ENCODE data around the gene MAPKAP1.

MAPKAP1 gene

GRCh38 chr9:125617087-125617486 is 89.9 kb downstream of the MAPKAP1 start:
- Histone ChIP-seq H3K4me3 (ENCODE audit: low read length) (no peak overlapping the region), H3K36me3 (ENCODE audit: control insufficient read depth, low read depth, low read length) (no peaks in the 10 kb centered on the region), H3K9ac (ENCODE audit: low read length) (no peak overlapping the region), H3K27me3 (ENCODE audit: control insufficient read depth, insufficient read depth, low read length) (no peaks in the 10 kb centered on the region), H3K9me3 (ENCODE audit: control insufficient read depth, low read depth, low read length) (no peaks in the 10 kb centered on the region), H3K27ac (ENCODE audit: low read length) (no peak overlapping the region), H3K4me1 (ENCODE audit: control insufficient read depth, low read depth, low read length) (no peaks in the 10 kb centered on the region)

- Histone ChIP-seq H3K27ac (ENCODE audit: low read length) (no peak overlapping the region), H3K9ac (ENCODE audit: low read length) (no peak overlapping the region), H3K36me3 (ENCODE audit: control insufficient read depth, low read depth, low read length) (no peaks in the 10 kb centered on the region), H3K27me3 (ENCODE audit: control insufficient read depth, insufficient read depth, low read length) (no peaks in the 10 kb centered on the region), H3K4me3 (ENCODE audit: low read length) (no peak overlapping the region), H3K9me3 (ENCODE audit: control insufficient read depth, low read depth, low read length) (no peaks in the 10 kb centered on the region), H3K4me1 (ENCODE audit: control insufficient read depth, low read depth, low read length) (peaks cover 4% of the 10 kb centered on the region)
These were observed 93.9 kb downstream of the MAPKAP1 start for GRCh38 chr9:125613141-125613540.

GRCh38 chr9:125612616-125613015 is 94.4 kb downstream of the MAPKAP1 start:
- Histone ChIP-seq H3K27ac (ENCODE audit: low read length) (no peak overlapping the region), H3K9me3 (ENCODE audit: control insufficient read depth, low read depth, low read length) (no peaks in the 10 kb centered on the region), H3K9ac (ENCODE audit: low read length) (no peak overlapping the region), H3K4me1 (ENCODE audit: control insufficient read depth, low read depth, low read length) (peaks cover 4% of the 10 kb centered on the region), H3K4me3 (ENCODE audit: low read length) (no peak overlapping the region), H3K36me3 (ENCODE audit: control insufficient read depth, low read depth, low read length) (no peaks in the 10 kb centered on the region), H3K27me3 (ENCODE audit: control insufficient read depth, insufficient read depth, low read length) (no peaks in the 10 kb centered on the region)

- Histone ChIP-seq H3K36me3 (ENCODE audit: control insufficient read depth, low read depth, low read length) (no peaks in the 10 kb centered on the region), H3K9ac (ENCODE audit: low read length) (no peak overlapping the region), H3K9me3 (ENCODE audit: control insufficient read depth, low read depth, low read length) (no peaks in the 10 kb centered on the region), H3K27ac (ENCODE audit: low read length) (no peak overlapping the region), H3K27me3 (ENCODE audit: control insufficient read depth, insufficient read depth, low read length) (no peaks in the 10 kb centered on the region), H3K4me3 (ENCODE audit: low read length) (no peak overlapping the region), H3K4me1 (ENCODE audit: control insufficient read depth, low read depth, low read length) (peaks cover 7% of the 10 kb centered on the region)
These were observed 95.8 kb downstream of the MAPKAP1 start for GRCh38 chr9:125611121-125611765.

GRCh38 chr9:125609744-125610143 is 97.3 kb downstream of the MAPKAP1 start:
- H3K9ac ChIP-seq (ENCODE audit: low read length), result no peak overlapping the region
- H3K9me3 ChIP-seq (ENCODE audit: control insufficient read depth, low read depth, low read length), result no peaks in the 10 kb centered on the region
- H3K4me3 ChIP-seq (ENCODE audit: low read length), result no peak overlapping the region
- no peak overlapping the region for H3K27ac ChIP-seq (ENCODE audit: low read length)
- H3K36me3 ChIP-seq (ENCODE audit: control insufficient read depth, low read depth, low read length), result no peaks in the 10 kb centered on the region
- H3K4me1 ChIP-seq (ENCODE audit: control insufficient read depth, low read depth, low read length), result peaks cover 13% of the 10 kb centered on the region
- H3K27me3 ChIP-seq (ENCODE audit: control insufficient read depth, insufficient read depth, low read length), result no peaks in the 10 kb centered on the region

- Histone ChIP-seq H3K4me3 (ENCODE audit: low read length) (no peak overlapping the region), H3K27me3 (ENCODE audit: control insufficient read depth, insufficient read depth, low read length) (no peaks in the 10 kb centered on the region), H3K9me3 (ENCODE audit: control insufficient read depth, low read depth, low read length) (no peaks in the 10 kb centered on the region), H3K4me1 (ENCODE audit: control insufficient read depth, low read depth, low read length) (peaks cover 13% of the 10 kb centered on the region), H3K27ac (ENCODE audit: low read length) (no peak overlapping the region), H3K36me3 (ENCODE audit: control insufficient read depth, low read depth, low read length) (no peaks in the 10 kb centered on the region), H3K9ac (ENCODE audit: low read length) (no peak overlapping the region)
These were observed 98.4 kb downstream of the MAPKAP1 start for GRCh38 chr9:125608489-125609224.

- Histone ChIP-seq H3K27ac (ENCODE audit: low read length) (no peak overlapping the region), H3K27me3 (ENCODE audit: control insufficient read depth, insufficient read depth, low read length) (no peaks in the 10 kb centered on the region), H3K9me3 (ENCODE audit: control insufficient read depth, low read depth, low read length) (no peaks in the 10 kb centered on the region), H3K9ac (ENCODE audit: low read length) (no peak overlapping the region), H3K36me3 (ENCODE audit: control insufficient read depth, low read depth, low read length) (no peaks in the 10 kb centered on the region), H3K4me1 (ENCODE audit: control insufficient read depth, low read depth, low read length) (peaks cover 13% of the 10 kb centered on the region), H3K4me3 (ENCODE audit: low read length) (no peak overlapping the region)
These were observed 102.8 kb downstream of the MAPKAP1 start for GRCh38 chr9:125604196-125604595.

- no peak overlapping the region for H3K9ac ChIP-seq (ENCODE audit: low read length)
- H3K27ac ChIP-seq (ENCODE audit: low read length), result no peak overlapping the region
- H3K4me3 ChIP-seq (ENCODE audit: low read length), result no peak overlapping the region
- H3K9me3 ChIP-seq (ENCODE audit: control insufficient read depth, low read depth, low read length), result no peaks in the 10 kb centered on the region
- no peaks in the 10 kb centered on the region for H3K27me3 ChIP-seq (ENCODE audit: control insufficient read depth, insufficient read depth, low read length)
- H3K36me3 ChIP-seq (ENCODE audit: control insufficient read depth, low read depth, low read length), result no peaks in the 10 kb centered on the region
- H3K4me1 ChIP-seq (ENCODE audit: control insufficient read depth, low read depth, low read length), result peaks cover 11% of the 10 kb centered on the region
These were observed 103.5 kb downstream of the MAPKAP1 start for GRCh38 chr9:125603478-125604021.

- Histone ChIP-seq H3K36me3 (ENCODE audit: control insufficient read depth, low read depth, low read length) (no peaks in the 10 kb centered on the region), H3K27ac (ENCODE audit: low read length) (no peak overlapping the region), H3K4me1 (ENCODE audit: control insufficient read depth, low read depth, low read length) (peaks cover 9% of the 10 kb centered on the region), H3K9me3 (ENCODE audit: control insufficient read depth, low read depth, low read length) (no peaks in the 10 kb centered on the region), H3K4me3 (ENCODE audit: low read length) (no peak overlapping the region), H3K27me3 (ENCODE audit: control insufficient read depth, insufficient read depth, low read length) (no peaks in the 10 kb centered on the region), H3K9ac (ENCODE audit: low read length) (no peak overlapping the region)
These were observed 105.0 kb downstream of the MAPKAP1 start for GRCh38 chr9:125601961-125602360.

GRCh38 chr9:125600194-125600593 is 106.8 kb downstream of the MAPKAP1 start:
- Histone ChIP-seq H3K9ac (ENCODE audit: low read length) (no peak overlapping the region), H3K9me3 (ENCODE audit: control insufficient read depth, low read depth, low read length) (no peaks in the 10 kb centered on the region), H3K4me1 (ENCODE audit: control insufficient read depth, low read depth, low read length) (peaks cover under 1% of the 10 kb centered on the region), H3K27me3 (ENCODE audit: control insufficient read depth, insufficient read depth, low read length) (no peaks in the 10 kb centered on the region), H3K36me3 (ENCODE audit: control insufficient read depth, low read depth, low read length) (no peaks in the 10 kb centered on the region), H3K27ac (ENCODE audit: low read length) (no peak overlapping the region), H3K4me3 (ENCODE audit: low read length) (no peak overlapping the region)

- no peak overlapping the region for H3K9ac ChIP-seq (ENCODE audit: low read length)
- H3K27ac ChIP-seq (ENCODE audit: low read length), result no peak overlapping the region
- H3K4me3 ChIP-seq (ENCODE audit: low read length), result no peak overlapping the region
- H3K9me3 ChIP-seq (ENCODE audit: control insufficient read depth, low read depth, low read length), result no peaks in the 10 kb centered on the region
- H3K36me3 ChIP-seq (ENCODE audit: control insufficient read depth, low read depth, low read length), result no peaks in the 10 kb centered on the region
- no peaks in the 10 kb centered on the region for H3K27me3 ChIP-seq (ENCODE audit: control insufficient read depth, insufficient read depth, low read length)
- no peaks in the 10 kb centered on the region for H3K4me1 ChIP-seq (ENCODE audit: control insufficient read depth, low read depth, low read length)
These were observed 112.8 kb downstream of the MAPKAP1 start for GRCh38 chr9:125594223-125594610.

Measured in iPS-18a (cell line).